Panc1 (cell line): ENCODE results near the gene TRAF5. TPM values are rescaled to one million over a fixed set of nuclear protein-coding genes. Genes with fewer than 3 reads are reported as not detected.

Experiments used
- ATAC-seq: fragments of 200-7000 bp; cut with Tn5 transposase; 2 replicates; pipeline ENCODE4 v1.9.1; 2020; ENCODE audit warnings: mild to moderate bottlenecking, moderate library complexity
- BruUV-seq: library from RNA; stranded (reverse); fragments of 400-500 nt; replicated peaks from 2 replicates; lab custom pipeline; 2021; lab: Mats Ljungman, UMichigan
- CTCF ChIA-PET: fragments of 300-600 bp; sonication (Branson Sonifier 250); formaldehyde crosslinking; loops from one replicate; lab custom pipeline; 2022; ENCODE audit warnings: antibody characterized with exemption; lab: Charles Lee
- POLR2A ChIA-PET: fragments of 300-600 bp; sonication (Branson Sonifier 250); formaldehyde crosslinking; loops from one replicate; lab custom pipeline; 2022; ENCODE audit warnings: antibody characterized with exemption; lab: Charles Lee
- DNase-seq: peaks from one replicate; pipeline ENCODE4 v3.0.0-alpha.2; 2010; ENCODE audit warnings: low read depth, low spot score
- H3K27ac ChIP-seq: 2 replicates; pipeline ENCODE4 v1.5.1; 2011; ENCODE audit warnings: mild to moderate bottlenecking, low read length, inconsistent platforms
- H3K27me3 ChIP-seq: fragments of 200-500 bp; sonication (Bioruptor generic); 2 replicates; pipeline ENCODE4 v1.6.0; 2014; ENCODE audit warnings: low read length, inconsistent platforms; ENCODE audit not compliant: control insufficient read depth, insufficient read depth
- H3K36me3 ChIP-seq: fragments of 200-500 bp; sonication (Bioruptor generic); 2 replicates; pipeline ENCODE4 v1.5.1; 2014; ENCODE audit warnings: inconsistent platforms, mild to moderate bottlenecking, low read length, moderate library complexity; ENCODE audit not compliant: control insufficient read depth, insufficient read depth
- H3K4me1 ChIP-seq: 2 replicates; pipeline ENCODE4 v1.5.1; 2011; ENCODE audit warnings: inconsistent platforms, mild to moderate bottlenecking, low read length, moderate library complexity; ENCODE audit not compliant: control insufficient read depth, insufficient read depth
- H3K4me3 ChIP-seq, 2 experiments: 2 replicates each; pipeline ENCODE4 v1.5.1; 2011 to 2012; ENCODE audit warnings: low read depth in 2 of 2, low read length in 2 of 2, mild to moderate bottlenecking in 2 of 2, inconsistent platforms in 1 of 2, moderate library complexity in 1 of 2
- H3K9me3 ChIP-seq: fragments of 200-500 bp; sonication (Bioruptor generic); 2 replicates; pipeline ENCODE4 v1.5.1; 2014; ENCODE audit warnings: low read depth, mild to moderate bottlenecking, inconsistent platforms, low read length, moderate library complexity; ENCODE audit not compliant: control insufficient read depth, insufficient read depth
- CTCF ChIP-seq: fragments of 450-650 bp; IDR thresholded peaks from 2 replicates; pipeline ENCODE4 v1.5.1; 2017; ENCODE audit warnings: mild to moderate bottlenecking
- POLR2AphosphoS5 ChIP-seq: IDR thresholded peaks from 2 replicates; pipeline ENCODE4 v1.6.1; 2012; ENCODE audit warnings: mild to moderate bottlenecking, low read depth, low read length, moderate library complexity
- REST ChIP-seq, 2 experiments: IDR thresholded peaks; 2 replicates each; pipeline ENCODE4 v1.6.1; 2011 to 2012; ENCODE audit warnings: low read depth in 2 of 2, control low read depth in 1 of 2, low read length in 1 of 2, mild to moderate bottlenecking in 1 of 2, moderate library complexity in 1 of 2; ENCODE audit not compliant: insufficient read depth in 1 of 2
- SIN3A ChIP-seq: IDR thresholded peaks from 2 replicates; pipeline ENCODE4 v1.6.1; 2012; ENCODE audit warnings: low read depth, mild to moderate bottlenecking, low read length, moderate library complexity, borderline replicate concordance; ENCODE audit not compliant: insufficient read depth
- TCF7L2 ChIP-seq: IDR thresholded peaks from 2 replicates; pipeline ENCODE4 v1.6.1; 2011; ENCODE audit warnings: mild to moderate bottlenecking, low read depth, low read length, inconsistent platforms
- in situ Hi-C: cut with HindIII; loops from 2 replicates; pipeline ENCODE4 v1.10.0; 2016; ENCODE audit warnings: low sequenced_read_pairs, low pct_unique_long_range_greater_than_20kb
- intact Hi-C: fragments of 100-400 bp; cut with micrococcal nuclease; formaldehyde crosslinking; loops from one replicate; pipeline ENCODE4 v1.10.0; 2022; ENCODE audit not compliant: unreplicated experiment
- total RNA-seq: library from RNA; stranded (reverse); gene quantifications from one replicate; pipeline ENCODE4 v1.2.1, GENCODE V29; 2021; ENCODE audit not compliant: unreplicated experiment

TRAF5 gene
- total RNA-seq, 1 experiment from 2014 or later, result 10.5 TPM

DNA sequence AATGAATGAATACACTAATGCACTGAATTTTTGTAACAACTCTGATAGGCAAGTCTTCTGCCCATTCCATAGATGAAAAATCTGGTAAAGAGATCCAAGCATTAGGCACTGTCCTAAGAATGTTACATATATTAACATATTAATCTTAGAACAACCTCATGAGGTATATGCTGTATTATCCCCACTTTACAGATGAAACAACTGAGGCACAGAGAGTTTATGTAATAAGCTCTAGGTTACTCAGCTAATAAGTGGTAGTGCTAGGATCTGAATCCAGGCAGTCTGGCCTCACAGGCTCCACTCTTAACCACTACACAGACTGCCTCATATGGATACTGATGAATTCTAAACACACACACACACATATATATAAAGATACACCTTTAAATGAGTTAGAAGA lies 52.8 kb downstream of the TRAF5 start:
- no TSS peak for BruUV-seq
- in situ Hi-C loops, result no loop called here
- 0 out of 2 replicates have a peak, but pooled peaks cover 6% of the 10 kb centered on the region for H3K4me1 ChIP-seq
- H3K27me3 ChIP-seq, result no peaks in the 10 kb centered on the region
- no peaks in the 10 kb centered on the region for H3K9me3 ChIP-seq
- H3K36me3 ChIP-seq, result peaks cover 3% of the 10 kb centered on the region; the same call in 1 of the 2 replicates
- ChIA-PET POLR2A (no interaction called here), CTCF (no interaction called here)
- intact Hi-C loops, result no loop called here
- no peak for ATAC-seq
- no peak overlapping the region for H3K4me3 ChIP-seq
- H3K27ac ChIP-seq, result no peak overlapping the region
- no peak for DNase-seq
- no peak for TF ChIP-seq TCF7L2
- TF ChIP-seq POLR2AphosphoS5, result no peak
- no peak for TF ChIP-seq SIN3A
- no peak for TF ChIP-seq REST (IDR thresholded peaks at IDR 0.05; ENCODE audit: insufficient read depth in 1 of 2, low read depth in 2 of 2, low read length in 1 of 2)
- TF ChIP-seq CTCF, result no peak

GRCh38 chr1:211381481-211382181 lies 55.0 kb downstream of the TRAF5 start:
- ChIA-PET POLR2A (no interaction called here), CTCF (interaction anchor here (1.1 kb wide), 1 partner anchor 95 kb away, joined by 3 read pairs; no protein-coding TSS in a partner anchor)
- H3K27me3 ChIP-seq, result no peaks in the 10 kb centered on the region
- in situ Hi-C loops (no loop called here), intact Hi-C loops (loop anchor here (10.0 kb wide), 1 partner anchor 57 kb away; the partner anchor contains the start of gene TRAF5)
- no TSS peak for BruUV-seq
- DNase-seq, result no peak
- peaks cover 3% of the 10 kb centered on the region; the same call in 1 of the 2 replicates for H3K36me3 ChIP-seq
- H3K4me3 ChIP-seq, result peak overlapping the region; percentile 76 to 81
- TF ChIP-seq TCF7L2 (no peak), CTCF (no peak)
- peak overlapping the region; percentile 96 for H3K27ac ChIP-seq
- no peaks in the 10 kb centered on the region for H3K9me3 ChIP-seq
- no peak for ATAC-seq
- 0 out of 2 replicates have a peak, but pooled peaks cover 6% of the 10 kb centered on the region for H3K4me1 ChIP-seq
